RWPE1 (cell line): ENCODE results near the gene FAM13A.
"Not testable (repeated sequence)": the region's sequence is repeated elsewhere in the genome, so short reads cannot be mapped to it uniquely, and the experiment has no call there.

Source experiments
- CTCF ChIA-PET: fragments of 350-600 bp; sonication (Branson Sonifier 250); formaldehyde crosslinking; extraction: SDS; loops from one replicate; lab custom pipeline; 2021; lab: Yijun Ruan, JAX
- POLR2A ChIA-PET: fragments of 400-600 bp; formaldehyde crosslinking; extraction: SDS; loops from one replicate; lab custom pipeline; 2020; ENCODE audit warnings: antibody characterized with exemption; ENCODE audit not compliant: low non-redundant PET; lab: Yijun Ruan, JAX
- DNase-seq: peaks from one replicate; pipeline ENCODE4 v3.0.0; 2012; ENCODE audit warnings: low spot score
- H3K27ac ChIP-seq: fragments of 450-650 bp; 2 replicates; pipeline ENCODE4 v1.5.1; 2017
- TF ChIP-seq, protein P1 (sequence below): fragments of 450-650 bp; conservative IDR thresholded peaks from 2 replicates; pipeline ENCODE4 v1.5.1; 2017; ENCODE audit warnings: low read depth, mild to moderate bottlenecking

FAM13A gene

DNA sequence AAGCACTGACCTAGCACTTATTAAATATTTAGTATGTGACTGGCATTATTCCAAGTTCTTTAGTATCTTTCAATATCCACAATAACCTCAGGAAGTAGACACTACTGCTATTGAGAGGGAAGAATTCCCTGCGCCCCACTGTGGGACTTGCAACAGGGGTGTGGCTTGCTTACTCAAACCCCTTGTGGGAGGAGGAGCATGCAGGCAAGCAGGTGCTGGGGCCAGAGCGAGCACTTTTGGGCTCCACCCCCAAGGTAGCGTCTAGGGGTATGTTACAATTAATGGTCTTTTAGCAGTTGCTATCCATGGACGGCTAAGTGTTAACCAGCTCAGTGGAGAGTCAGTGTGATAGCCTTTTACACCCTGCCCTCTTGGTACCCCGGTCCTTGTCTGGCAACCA, 50.7 kb downstream of the FAM13A start:
- CTCF ChIA-PET, result no interaction called here
- TF ChIP-seq, protein P1, sequence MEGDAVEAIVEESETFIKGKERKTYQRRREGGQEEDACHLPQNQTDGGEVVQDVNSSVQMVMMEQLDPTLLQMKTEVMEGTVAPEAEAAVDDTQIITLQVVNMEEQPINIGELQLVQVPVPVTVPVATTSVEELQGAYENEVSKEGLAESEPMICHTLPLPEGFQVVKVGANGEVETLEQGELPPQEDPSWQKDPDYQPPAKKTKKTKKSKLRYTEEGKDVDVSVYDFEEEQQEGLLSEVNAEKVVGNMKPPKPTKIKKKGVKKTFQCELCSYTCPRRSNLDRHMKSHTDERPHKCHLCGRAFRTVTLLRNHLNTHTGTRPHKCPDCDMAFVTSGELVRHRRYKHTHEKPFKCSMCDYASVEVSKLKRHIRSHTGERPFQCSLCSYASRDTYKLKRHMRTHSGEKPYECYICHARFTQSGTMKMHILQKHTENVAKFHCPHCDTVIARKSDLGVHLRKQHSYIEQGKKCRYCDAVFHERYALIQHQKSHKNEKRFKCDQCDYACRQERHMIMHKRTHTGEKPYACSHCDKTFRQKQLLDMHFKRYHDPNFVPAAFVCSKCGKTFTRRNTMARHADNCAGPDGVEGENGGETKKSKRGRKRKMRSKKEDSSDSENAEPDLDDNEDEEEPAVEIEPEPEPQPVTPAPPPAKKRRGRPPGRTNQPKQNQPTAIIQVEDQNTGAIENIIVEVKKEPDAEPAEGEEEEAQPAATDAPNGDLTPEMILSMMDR, result no peak
- POLR2A ChIA-PET, result no interaction called here
- DNase-seq, result no peak
- no peak overlapping the region for H3K27ac ChIP-seq

DNA sequence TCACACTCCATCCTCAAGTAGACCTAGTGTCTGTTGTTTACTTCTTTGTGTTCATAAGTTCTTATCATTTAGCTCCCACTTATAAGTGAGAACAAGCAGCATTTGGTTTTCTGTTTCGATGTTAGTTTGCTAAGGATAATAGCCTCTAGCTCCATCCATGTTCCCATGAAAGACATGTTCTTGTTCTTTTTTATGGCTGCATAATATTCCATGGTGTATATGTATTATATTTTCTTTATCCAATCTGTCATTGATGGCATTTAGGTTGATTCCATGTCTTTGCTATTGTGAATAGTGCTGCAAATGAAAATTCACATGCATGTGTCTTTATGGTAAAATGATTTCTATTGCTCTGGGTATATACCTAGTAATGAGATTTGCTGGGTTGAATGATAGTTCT, 51.9 kb downstream of the FAM13A start:
- DNase-seq, CTCF ChIA-PET, POLR2A ChIA-PET, H3K27ac ChIP-seq: not testable (repeated sequence)

DNA sequence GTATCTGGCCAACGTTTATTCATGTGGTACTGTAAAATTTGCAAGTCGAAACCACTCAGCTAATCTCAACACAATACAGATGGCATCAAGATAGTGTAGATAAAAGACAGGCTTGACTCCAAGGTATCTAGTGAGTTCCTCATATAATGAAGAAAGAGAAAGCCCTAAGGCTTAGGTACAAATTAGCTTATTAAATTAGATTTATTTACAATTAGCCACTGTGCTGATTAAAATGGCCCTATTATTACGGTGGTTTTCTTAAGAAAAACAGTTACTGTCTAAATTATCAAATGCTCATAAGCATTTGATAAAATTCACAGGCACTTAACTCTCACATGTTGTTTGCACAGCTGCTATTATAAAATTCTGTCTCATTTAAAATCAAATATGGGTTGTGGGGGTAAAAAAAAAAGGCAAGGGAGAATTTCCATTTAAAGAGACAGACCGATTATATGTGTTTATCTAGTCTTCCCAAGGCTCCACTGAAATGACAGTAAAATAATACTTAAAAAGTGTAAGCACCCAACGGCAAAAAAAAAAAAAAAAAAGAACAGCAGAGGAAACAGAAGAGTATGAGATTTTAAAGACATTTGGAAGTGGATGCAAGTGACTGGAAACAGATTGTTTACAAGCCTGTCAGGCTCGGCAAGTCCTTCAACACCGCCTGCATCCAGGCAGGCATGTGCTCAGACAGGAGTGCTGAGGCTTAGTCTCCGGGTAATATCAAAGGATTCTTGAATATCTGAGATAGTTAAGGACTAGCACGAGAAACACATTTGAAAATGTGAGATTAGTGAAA, 55.1 kb downstream of the FAM13A start:
- H3K27ac ChIP-seq, result no peak overlapping the region
- TF ChIP-seq, protein P1, result no peak
- no peak for DNase-seq
- ChIA-PET CTCF (no interaction called here), POLR2A (no interaction called here)

DNA sequence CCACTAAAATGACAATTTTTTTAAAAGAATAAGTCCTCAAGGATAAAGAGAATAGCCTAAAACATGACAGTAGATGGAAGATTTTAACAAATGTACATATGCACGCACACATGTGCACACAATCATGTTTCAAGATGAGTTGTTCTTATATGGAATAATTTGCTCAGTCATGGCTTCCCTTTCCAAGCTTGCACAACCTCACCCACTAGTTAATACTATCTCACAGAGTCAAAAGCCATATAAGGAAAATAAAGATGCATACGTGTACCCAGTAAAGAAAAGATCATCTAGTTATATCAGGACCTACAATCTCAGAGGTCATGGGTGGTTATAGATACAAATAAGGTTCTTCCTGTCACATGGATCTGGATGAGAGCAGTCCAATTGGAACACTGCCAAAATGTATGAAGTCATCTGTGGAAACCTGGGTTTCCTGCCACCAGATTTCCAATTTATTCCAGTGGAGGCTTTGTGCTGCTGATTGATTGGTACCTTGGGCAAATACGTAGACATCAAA, 56.1 kb downstream of the FAM13A start:
- POLR2A ChIA-PET, result no interaction called here
- H3K27ac ChIP-seq, result no peak overlapping the region
- peak; percentile 51 for DNase-seq
- CTCF ChIA-PET, result no interaction called here
- TF ChIP-seq, protein P1, result no peak

DNA sequence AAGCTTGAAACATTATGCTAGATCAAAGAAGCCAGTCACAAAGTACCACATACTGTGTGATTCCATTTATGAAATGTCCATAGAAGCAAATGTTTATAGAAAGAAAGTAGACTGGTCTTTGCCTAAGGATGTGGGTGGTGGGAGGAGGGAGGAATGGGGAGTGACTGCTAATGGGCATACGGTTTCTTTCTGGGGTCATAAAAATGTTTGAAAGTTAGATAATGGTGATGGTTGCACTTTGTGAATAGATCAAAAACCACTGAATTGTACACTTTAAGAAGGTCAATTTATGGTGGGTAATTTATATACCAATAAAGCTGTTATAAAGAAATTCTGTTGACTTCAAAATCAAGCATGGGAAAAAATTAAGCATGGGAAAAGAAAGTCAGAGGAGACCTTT, 56.6 kb downstream of the FAM13A start:
- CTCF ChIA-PET, result no interaction called here
- POLR2A ChIA-PET, result no interaction called here
- no peak overlapping the region for H3K27ac ChIP-seq

DNA sequence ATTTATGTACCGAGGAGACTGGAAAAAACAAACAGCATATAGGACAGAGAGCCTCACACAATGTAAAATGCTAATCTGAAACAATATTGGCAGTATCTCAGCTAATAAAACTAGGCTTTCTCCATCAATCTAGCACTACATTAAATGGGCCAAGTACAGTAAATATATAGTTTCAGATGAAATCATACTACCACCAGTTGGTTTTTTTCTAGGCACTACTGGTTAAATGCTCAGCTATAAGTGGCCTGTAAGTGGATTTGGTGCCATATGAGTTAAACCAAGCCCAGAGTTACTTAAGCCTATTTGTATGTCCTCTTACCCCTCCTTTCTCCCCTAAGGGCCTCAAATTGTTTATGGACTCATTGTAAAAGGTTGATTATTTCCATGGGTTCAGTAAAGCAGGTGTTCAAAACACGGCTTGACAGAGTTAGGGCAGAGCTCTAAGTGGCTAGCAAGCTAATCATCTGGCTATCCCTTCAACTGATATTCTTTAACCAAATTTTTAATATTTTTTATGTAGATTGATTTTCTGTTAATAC, 57.5 kb downstream of the FAM13A start:
- H3K27ac ChIP-seq, result no peak overlapping the region
- CTCF ChIA-PET, result interaction anchor here (0.9 kb wide), 1 partner anchor 24 kb away, joined by 3 read pairs; no protein-coding TSS in a partner anchor
- POLR2A ChIA-PET, result no interaction called here
- TF ChIP-seq, protein P1, result no peak
- DNase-seq, result no peak

More for the DNA sequence above, 56.6 kb downstream of the FAM13A start:
- TF ChIP-seq, protein P1, result no peak
- no peak for DNase-seq

DNA sequence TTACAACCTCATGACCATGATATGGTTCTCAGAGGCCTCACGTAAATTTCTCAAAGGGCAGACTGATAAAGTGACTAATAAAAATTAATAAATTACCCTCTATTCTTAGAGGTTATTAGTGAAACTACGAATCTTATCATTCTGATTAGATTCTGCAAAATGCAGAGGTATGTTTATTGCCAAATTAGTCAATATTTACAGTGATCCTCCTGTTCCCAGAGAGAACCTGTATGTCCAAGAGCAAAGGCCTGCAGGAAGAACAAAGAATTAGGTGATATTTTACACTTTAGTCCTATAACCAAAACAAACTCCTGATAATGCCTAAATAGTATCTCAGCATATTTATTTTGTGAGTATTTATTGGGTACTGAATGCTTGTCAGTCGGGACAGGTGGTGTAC, 58.1 kb downstream of the FAM13A start:
- DNase-seq, result no peak
- CTCF ChIA-PET, result no interaction called here
- POLR2A ChIA-PET, result no interaction called here
- TF ChIP-seq, protein P1, result no peak
- no peak overlapping the region for H3K27ac ChIP-seq
